Measurements from ENCODE around the gene PTPRT.

The PTPRT gene

GRCh38 chr20:43017241-43018030 is 172.3 kb downstream of the PTPRT start:
- no peak for DNase-seq

GRCh38 chr20:43016257-43016656 is 173.4 kb downstream of the PTPRT start:
- no peak for DNase-seq

- no peak for DNase-seq
Measured at GRCh38 chr20:43015566-43015965, 174.1 kb downstream of the PTPRT start.

GRCh38 chr20:43014206-43014605 is 175.5 kb downstream of the PTPRT start:
- no peak for DNase-seq

GRCh38 chr20:43011491-43011890 is 178.2 kb downstream of the PTPRT start:
- no peak for DNase-seq

- DNase-seq = no peak
Measured at GRCh38 chr20:43009532-43009931, 180.2 kb downstream of the PTPRT start.

GRCh38 chr20:43007525-43007924 is 182.2 kb downstream of the PTPRT start:
- no peak for DNase-seq

GRCh38 chr20:43006651-43007375 is 182.9 kb downstream of the PTPRT start:
- DNase-seq = no peak

GRCh38 chr20:43003318-43003944 is 186.3 kb downstream of the PTPRT start:
- no peak for DNase-seq

- no peak for DNase-seq
Measured at GRCh38 chr20:42996141-42996540, 193.6 kb downstream of the PTPRT start.

- DNase-seq = no peak
Measured at GRCh38 chr20:42988319-42988718, 201.4 kb downstream of the PTPRT start.

- no peak for DNase-seq
Measured at GRCh38 chr20:42987376-42988114, 202.2 kb downstream of the PTPRT start.

GRCh38 chr20:42986143-42986773 is 203.4 kb downstream of the PTPRT start:
- DNase-seq = no peak

GRCh38 chr20:42985628-42986027 is 204.1 kb downstream of the PTPRT start:
- DNase-seq = no peak

- no peak for DNase-seq
Measured at GRCh38 chr20:42982218-42982617, 207.5 kb downstream of the PTPRT start.

- DNase-seq = no peak
Measured at GRCh38 chr20:42981253-42981652, 208.5 kb downstream of the PTPRT start.

GRCh38 chr20:42979720-42980119 is 210.0 kb downstream of the PTPRT start:
- no peak for DNase-seq

GRCh38 chr20:42978184-42978974 is 211.3 kb downstream of the PTPRT start:
- DNase-seq = no peak

- DNase-seq = no peak
Measured at GRCh38 chr20:42975974-42976373, 213.7 kb downstream of the PTPRT start.

- no peak for DNase-seq
Measured at GRCh38 chr20:42974347-42974746, 215.4 kb downstream of the PTPRT start.

- no peak for DNase-seq
Measured at GRCh38 chr20:42972591-42972990, 217.1 kb downstream of the PTPRT start.

GRCh38 chr20:42968746-42969145 is 221.0 kb downstream of the PTPRT start:
- DNase-seq = no peak

Measured in NCI-H1694 (cell line).